Measurements from ENCODE around the gene RGS19.

Gene RGS19

DNA sequence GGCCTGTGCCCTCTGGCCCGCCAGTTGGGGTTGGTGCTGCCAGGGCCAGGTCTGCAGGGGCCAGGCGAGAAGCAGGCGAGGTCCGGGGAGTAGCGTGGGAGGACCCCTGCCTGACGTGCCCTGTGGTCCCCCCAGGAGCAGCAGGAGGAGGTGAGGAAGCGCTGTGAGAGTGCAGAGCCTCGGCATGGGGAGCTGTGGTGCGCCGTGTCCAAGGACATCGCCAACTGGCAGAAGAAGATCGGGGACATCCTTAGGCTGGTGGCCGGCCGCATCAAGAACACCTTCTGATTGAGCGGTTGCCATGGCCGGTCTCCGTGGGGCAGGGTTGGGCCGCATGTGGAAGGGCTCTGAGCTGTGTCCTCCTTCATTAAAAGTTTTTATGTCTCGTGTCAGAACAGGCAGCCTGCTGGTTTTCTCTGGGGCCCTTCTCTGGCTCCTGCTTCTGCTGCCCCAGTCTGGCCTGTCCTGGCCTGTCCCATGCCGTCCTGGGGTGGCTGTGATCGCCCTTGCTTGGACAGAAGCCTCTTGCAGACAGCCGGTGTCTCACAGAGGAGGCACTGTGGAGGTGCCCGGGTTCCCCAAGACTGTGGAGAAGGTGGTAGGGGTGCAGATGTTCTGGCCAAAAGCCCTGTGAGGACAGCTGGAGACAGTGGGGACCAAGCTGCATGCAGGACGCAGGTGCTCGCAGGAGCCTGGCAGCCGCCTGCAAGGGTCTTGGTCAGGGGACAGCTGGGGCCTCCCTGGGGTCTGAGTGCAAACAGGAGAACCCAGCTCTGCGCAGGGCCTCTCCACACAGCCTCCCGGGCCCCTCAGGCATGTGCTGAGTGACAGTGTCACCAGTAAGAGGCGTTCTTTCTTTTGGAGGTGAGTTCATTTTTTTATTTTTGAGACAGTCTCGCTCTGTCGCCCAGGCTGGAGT lies 46.4 kb downstream of the RGS19 start:
- no peak for DNase-seq

DNA sequence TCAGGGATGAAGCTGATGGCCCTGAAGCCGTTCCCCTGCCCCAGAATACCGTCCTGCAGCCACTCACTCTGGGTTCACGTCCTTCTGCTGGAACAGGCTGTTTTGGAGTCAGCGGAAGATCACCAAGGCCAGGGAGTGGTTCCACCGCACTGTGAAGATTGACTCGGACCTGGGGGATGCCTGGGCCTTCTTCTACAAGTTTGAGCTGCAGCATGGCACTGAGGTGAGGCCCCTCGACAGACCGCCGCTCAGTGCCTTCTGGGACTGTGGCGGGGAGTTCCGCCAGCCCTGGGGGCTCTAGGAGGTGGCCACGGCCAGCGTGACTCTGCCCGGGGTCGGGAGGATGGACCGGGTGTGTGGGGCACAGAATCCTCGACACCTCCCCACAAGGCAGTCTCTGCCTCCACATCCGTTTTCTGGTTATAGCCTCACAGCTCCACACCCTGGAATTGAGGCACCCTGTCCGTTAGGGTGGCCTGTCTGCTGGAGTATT lies 47.5 kb downstream of the RGS19 start:
- no peak for DNase-seq

DNA sequence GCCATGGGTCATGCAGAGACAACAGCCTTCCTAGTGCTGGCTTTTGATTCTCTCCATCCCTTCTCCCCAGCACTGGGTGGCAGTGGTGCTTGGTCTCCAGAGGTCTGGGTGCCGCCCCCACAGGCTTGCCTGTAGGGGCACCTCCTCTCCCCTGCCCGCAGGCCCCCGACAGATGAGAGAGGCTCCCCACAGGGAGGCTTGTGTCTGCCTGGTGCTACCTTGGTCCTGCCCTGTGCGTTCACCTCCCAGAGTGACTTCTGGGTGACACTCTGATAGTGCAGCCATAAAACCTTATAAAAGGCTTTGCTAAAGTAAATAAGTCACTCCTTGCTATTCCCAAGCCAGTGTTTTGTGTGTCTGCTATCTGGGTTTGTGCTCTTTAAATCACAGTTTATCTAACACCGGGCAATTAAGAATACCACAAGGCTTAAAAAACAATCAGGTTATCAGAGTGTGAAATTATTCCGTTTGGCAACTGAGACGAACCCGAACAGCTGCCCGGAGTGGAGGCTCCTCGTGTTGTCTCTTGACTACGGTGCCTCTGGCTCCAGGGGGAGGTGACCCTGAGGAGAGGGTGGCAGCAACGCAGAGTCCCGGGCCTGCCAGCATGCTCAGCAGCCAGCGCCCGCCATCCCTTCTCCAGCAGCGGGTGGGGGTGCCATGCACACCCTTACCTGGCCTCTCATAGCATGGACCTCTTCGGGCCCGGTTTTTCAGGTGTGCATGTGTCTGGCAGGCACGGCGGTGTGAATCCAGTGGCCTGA lies 48.8 kb downstream of the RGS19 start:
- no peak for DNase-seq

DNA sequence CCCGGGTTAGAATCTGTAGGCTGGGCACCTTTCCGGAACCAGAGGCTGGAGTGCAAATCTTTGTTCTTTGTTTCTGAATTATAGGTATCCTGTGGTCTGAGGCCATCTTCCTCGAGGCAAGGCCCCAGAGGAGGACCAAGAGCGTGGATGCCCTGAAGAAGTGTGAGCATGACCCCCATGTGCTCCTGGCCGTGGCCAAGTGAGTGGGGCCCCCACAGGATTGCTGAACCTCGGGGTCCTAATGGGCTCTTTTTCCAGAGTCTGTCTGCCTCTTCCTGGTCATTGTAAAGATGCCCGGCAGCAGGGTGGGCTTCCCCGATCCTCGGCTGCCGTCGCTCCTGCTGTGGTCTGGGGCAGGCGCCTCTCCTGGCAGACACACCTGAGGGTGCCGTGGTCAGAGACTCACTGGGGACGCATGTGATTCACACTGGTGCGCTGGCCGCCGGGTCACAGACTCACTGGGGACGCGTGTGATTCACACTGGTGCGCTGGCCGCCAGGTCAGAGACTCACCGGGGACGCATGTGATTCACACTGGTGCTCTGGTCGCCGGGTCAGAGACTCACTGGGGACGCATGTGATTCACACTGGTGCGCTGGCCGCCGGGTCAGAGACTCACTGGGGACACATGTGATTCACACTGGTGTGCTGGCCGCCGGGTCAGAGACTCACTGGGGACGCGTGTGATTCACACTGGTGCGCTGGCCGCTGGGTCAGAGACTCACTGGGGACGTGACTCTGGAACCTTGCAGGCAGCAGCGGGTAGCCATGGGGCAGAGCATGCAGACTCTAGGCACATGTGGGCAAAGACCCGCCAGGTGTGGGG lies 49.8 kb downstream of the RGS19 start:
- no peak for DNase-seq

DNA sequence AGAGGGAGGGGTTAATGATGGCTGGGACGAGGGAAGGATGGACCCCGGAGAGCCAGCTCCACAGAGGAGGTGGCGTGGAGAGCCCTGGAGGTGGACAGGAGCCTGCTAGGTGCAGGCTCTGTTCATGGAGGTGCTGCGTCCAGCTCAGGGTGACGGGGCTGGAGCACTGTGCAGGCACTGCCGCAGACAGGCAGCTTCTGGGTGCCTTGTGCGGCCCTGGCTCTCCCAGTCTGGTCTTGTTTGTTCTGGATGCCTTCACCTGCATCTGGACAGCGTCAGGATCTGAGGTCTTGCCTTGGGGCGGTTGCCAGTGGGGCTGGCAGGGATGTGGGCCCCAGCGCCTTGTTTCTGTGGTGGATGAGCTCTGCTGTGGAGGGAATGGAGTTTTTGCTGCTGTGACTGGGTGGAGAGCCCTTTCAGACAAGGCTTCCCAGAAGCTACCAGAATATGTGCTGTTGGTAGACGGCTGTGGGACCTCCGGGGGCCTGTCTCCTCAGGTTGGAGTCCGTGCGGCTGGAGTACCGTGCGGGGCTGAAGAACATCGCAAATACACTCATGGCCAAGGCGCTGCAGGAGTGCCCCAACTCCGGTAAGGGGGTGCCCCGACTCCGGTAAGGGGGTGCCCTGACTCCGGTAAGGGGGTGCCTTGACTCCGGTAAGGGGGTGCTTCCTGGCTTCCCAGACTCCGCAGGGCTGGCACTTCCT lies 51.2 kb downstream of the RGS19 start:
- no peak for DNase-seq

DNA sequence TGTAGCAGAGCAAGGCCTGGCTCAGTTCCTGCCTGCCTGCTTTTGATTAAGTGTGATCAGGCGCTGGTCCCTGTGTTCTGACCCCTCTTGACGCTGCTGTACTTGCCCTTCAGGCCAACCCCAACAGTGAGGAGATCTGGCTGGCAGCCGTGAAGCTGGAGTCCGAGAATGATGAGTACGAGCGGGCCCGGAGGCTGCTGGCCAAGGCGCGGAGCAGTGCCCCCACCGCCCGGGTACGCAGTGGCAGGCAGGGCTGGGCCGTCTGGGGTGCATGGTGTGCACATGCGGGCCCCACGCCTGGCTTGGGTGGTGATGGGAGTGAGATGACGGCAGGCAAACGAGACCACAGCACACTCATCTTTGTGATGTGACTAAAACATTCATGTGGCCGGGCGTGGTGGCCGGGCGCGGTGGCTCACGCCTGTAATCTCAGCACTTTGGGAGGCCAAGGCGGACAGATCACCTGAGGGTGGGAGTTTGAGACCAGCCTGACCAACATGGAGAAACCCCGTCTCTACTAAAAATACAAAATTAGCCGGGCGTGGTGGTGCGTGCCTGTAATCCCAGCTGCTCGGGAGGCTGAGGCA lies 53.4 kb downstream of the RGS19 start:
- DNase-seq: no peak

DNA sequence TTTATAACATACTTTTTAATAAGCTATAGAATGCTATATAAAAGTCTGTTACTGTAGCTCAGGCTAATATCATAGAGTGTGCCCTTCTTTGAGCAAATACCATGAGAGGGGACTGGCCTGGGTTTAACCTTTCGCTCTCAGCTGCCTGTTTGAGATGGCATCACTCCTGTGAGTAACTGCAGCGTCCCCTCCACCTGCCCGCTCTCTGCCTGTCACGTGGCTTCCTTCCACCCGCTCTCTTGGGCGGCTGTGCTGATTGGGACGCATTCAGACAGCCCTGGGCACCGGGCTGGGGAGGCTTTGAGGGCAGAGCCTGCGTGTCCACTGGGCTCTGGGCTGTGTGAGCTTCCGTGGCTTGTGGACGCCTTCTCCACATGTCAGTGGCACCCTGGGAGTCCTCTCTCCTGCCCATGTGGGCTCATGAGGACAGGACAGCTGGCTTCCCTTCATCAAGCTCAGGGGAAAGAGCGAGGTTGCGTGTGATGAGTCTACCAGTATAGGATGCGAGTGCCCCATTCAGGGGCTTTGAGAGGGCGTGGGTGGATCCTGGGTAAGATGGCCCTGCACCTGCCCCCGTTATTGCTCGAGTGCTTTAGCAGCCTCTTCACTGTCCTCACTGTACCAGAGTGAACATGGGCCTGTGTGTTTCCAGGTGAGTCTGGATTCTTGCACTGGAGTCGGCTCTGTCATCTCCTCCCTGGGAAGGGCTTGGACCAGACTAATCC lies 54.1 kb downstream of the RGS19 start:
- no peak for DNase-seq

DNA sequence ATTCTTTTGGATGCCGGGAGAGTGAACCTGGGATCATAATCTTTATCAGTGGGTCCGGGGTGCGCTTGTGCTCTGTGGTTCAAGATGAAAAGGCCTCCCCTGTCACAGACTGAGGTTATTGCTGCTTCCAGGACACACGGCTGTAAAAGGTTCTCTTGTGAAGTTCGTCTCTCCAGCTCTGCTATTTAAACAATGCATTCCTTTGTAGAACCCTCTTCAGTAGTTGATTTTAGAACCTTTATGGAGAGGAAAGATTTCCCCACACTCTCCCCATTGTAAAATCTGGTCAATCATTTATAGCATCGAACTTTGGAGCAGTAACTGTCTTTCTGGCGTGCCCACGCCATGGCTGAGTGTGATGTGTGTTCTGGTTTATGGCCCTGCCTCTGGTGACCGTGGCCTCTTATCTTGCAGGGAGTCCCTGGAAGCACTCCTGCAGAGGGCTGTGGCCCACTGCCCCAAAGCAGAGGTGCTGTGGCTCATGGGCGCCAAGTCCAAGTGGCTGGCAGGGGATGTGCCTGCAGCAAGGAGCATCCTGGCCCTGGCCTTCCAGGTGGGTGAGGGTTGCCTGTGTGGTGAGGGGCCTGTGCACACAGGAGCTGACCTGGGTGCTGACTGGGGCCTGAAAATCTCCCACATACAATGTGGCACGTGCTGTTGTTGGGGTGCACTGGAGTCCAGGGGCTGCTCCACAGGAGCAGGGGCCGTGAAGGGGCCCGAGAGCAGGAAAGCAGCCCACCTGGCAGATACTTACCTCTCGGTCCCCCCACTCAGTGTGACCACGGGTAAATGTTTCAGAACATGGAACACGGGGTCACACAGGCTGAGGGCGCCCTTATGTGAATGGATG lies 55.0 kb downstream of the RGS19 start:
- DNase-seq: no peak

DNA sequence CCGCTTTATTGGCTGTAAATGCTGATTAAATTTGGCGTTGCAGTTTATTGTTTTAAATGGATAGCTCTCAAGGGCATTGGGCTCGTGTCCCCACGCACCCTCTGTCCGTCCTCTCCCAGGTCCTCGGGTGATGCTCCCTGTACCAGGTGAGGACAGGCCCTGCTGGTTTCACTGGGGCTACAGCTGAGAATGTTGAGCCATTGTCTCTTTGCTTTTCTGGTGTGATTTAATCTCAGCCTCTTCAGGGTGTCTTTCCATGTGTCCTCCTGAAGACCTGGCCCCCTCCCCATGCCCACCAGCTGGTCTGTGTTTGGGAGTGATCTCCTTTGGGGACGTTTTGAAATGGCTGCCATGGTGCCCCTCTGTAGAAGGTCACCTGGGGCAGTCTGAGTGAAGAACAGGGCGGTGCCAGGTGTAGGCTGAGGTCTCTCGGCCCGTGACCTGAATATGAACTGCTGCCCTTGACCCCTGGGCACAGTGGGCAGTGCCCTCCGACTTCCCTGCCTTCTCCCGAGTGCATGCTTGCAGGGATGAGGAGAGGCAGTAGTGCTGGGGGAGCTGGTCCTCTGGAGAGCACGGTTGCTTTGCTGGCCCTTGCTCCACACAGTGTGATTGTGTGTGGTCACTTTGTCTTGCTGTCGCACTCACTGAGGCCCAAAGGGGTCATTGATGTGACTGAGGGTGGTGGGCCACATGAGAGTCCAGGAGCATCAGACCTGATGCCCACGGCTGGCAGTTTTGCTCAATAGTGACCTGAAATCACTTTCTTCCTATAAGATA lies 55.8 kb downstream of the RGS19 start:
- DNase-seq: no peak

Measured in activated CD4-positive, alpha-beta T cell treated with anti-CD3 and anti-CD28 coated beads, Interleukin-2, amount 50 U/mL, for 48 hours (primary cell).